Liver (tissue), 3 donors: Measurements from ENCODE around the gene SHANK2.
A peak's percentile ranks its signal among the peaks of the same experiment; 100 is the strongest.

Experiments used
- CTCF ChIP-seq: fragments of 150-350 bp; IDR thresholded peaks from 2 replicates; pipeline ENCODE4 v1.5.1; 2017; ENCODE audit warnings: improper control_type of control experiment, low read depth, low read length; ENCODE audit not compliant: missing input control
- EGR1 ChIP-seq, 2 donors: IDR thresholded peaks; 2 replicates each; pipeline ENCODE4 v1.6.1; 2016 to 2018; ENCODE audit warnings: antibody characterized with exemption in 2 of 2, low read depth in 2 of 2
- FOXA1 ChIP-seq: IDR thresholded peaks from 2 replicates; pipeline ENCODE4 v1.6.1; 2016; ENCODE audit warnings: antibody characterized with exemption
- GABPA ChIP-seq, 2 donors: IDR thresholded peaks in 1 of 2; conservative IDR thresholded peaks in 1 of 2; 2 replicates each; pipeline ENCODE4 v1.6.1; 2016; ENCODE audit warnings: antibody characterized with exemption in 2 of 2, mild to moderate bottlenecking in 1 of 2, moderate library complexity in 1 of 2
- HNF4G ChIP-seq: IDR thresholded peaks from 2 replicates; pipeline ENCODE4 v1.6.1; 2016; ENCODE audit warnings: antibody characterized with exemption
- JUND ChIP-seq, 2 donors: IDR thresholded peaks; 2 replicates each; pipeline ENCODE4 v1.6.1; 2016; ENCODE audit warnings: antibody characterized with exemption in 2 of 2
- RAD21 ChIP-seq, 2 donors: IDR thresholded peaks; 2 replicates each; pipeline ENCODE4 v1.6.1; 2016; ENCODE audit warnings: antibody characterized with exemption in 2 of 2, mild to moderate bottlenecking in 2 of 2
- REST ChIP-seq: IDR thresholded peaks from 2 replicates; pipeline ENCODE4 v1.6.1; 2016; ENCODE audit warnings: antibody characterized with exemption, mild to moderate bottlenecking
- YY1 ChIP-seq: IDR thresholded peaks from 2 replicates; pipeline ENCODE4 v1.6.1; 2016; ENCODE audit warnings: antibody characterized with exemption, mild to moderate bottlenecking
- ZBTB33 ChIP-seq: IDR thresholded peaks from 2 replicates; pipeline ENCODE4 v1.6.1; 2016; ENCODE audit warnings: antibody characterized with exemption
- donor health status: healthy.
- donor health status: healthy.

GRCh38 chr11:71268706-71269321, 16.4 kb upstream of the SHANK2 start:
- TF ChIP-seq CTCF = no peak
- no peak for TF ChIP-seq ZBTB33
- TF ChIP-seq REST = no peak
- TF ChIP-seq YY1 = peak; percentile 33
- no peak for TF ChIP-seq RAD21 (IDR thresholded peaks at IDR 0.05)
- peak; percentile 11 for TF ChIP-seq HNF4G
- no peak for TF ChIP-seq JUND (IDR thresholded peaks at IDR 0.05)
- TF ChIP-seq EGR1 (IDR thresholded peaks at IDR 0.05; ENCODE audit: low read depth in 2 of 2) = no peak
- no peak for TF ChIP-seq FOXA1
- no peak for TF ChIP-seq GABPA (IDR thresholded peaks at IDR 0.05 in 1 of 2, conservative IDR thresholded peaks at IDR 0.05 in 1 of 2)
